RWPE1 (cell line): ENCODE data around the gene GFRA4.

ENCODE experiments used
- CTCF ChIA-PET: fragments of 350-600 bp; sonication (Branson Sonifier 250); formaldehyde crosslinking; extraction: SDS; loops from one replicate; lab custom pipeline; 2021; lab: Yijun Ruan, JAX
- POLR2A ChIA-PET: fragments of 400-600 bp; formaldehyde crosslinking; extraction: SDS; loops from one replicate; lab custom pipeline; 2020; ENCODE audit warnings: antibody characterized with exemption; ENCODE audit not compliant: low non-redundant PET; lab: Yijun Ruan, JAX
- DNase-seq: peaks from one replicate; pipeline ENCODE4 v3.0.0; 2012; ENCODE audit warnings: low spot score
- H3K27ac ChIP-seq: fragments of 450-650 bp; 2 replicates; pipeline ENCODE4 v1.5.1; 2017
- CTCF ChIP-seq: fragments of 450-650 bp; conservative IDR thresholded peaks from 2 replicates; pipeline ENCODE4 v1.5.1; 2017; ENCODE audit warnings: low read depth, mild to moderate bottlenecking

GFRA4 gene

GRCh38 chr20:3614466-3614865, 48.7 kb downstream of the GFRA4 start:
- no peak for TF ChIP-seq CTCF
- DNase-seq: no peak
- ChIA-PET CTCF (interaction anchor here (0.8 to 2.1 kb wide), 2 partner anchors 51 to 170 kb away, joined by 3 to 5 read pairs; no protein-coding TSS in a partner anchor), POLR2A (no interaction called here)
- H3K27ac ChIP-seq: no peak overlapping the region

- CTCF ChIA-PET: interaction anchor here (0.8 to 2.1 kb wide), 3 partner anchors 50 to 170 kb away, joined by 3 to 5 read pairs (median 3); no protein-coding TSS in a partner anchor
- no peak overlapping the region for H3K27ac ChIP-seq
- no peak for TF ChIP-seq CTCF
- POLR2A ChIA-PET: no interaction called here
- DNase-seq: no peak
Observed at GRCh38 chr20:3613821-3614440, 49.3 kb downstream of the GFRA4 start.

GRCh38 chr20:3612795-3613572, 50.2 kb downstream of the GFRA4 start:
- DNase-seq: no peak
- ChIA-PET POLR2A (no interaction called here), CTCF (interaction anchor here (0.7 to 1.2 kb wide), 4 partner anchors 41 to 1346 kb away, joined by 3 to 4 read pairs (median 3); no protein-coding TSS in a partner anchor)
- no peak for TF ChIP-seq CTCF
- H3K27ac ChIP-seq: no peak overlapping the region

GRCh38 chr20:3611901-3612300, 51.3 kb downstream of the GFRA4 start:
- POLR2A ChIA-PET: no interaction called here

More at GRCh38 chr20:3611901-3612300, 51.3 kb downstream of the GFRA4 start:
- no peak overlapping the region for H3K27ac ChIP-seq
- no peak for TF ChIP-seq CTCF
- CTCF ChIA-PET: interaction anchor here (1.2 kb wide), 1 partner anchor 42 kb away, joined by 3 read pairs; no protein-coding TSS in a partner anchor
- no peak for DNase-seq
